HEK293T (cell line): Measurements from ENCODE around the gene GBA3.

Experiments
- CTCF ChIA-PET: fragments of 350-600 bp; formaldehyde crosslinking; extraction: SDS; loops from one replicate; lab custom pipeline; 2021; ENCODE audit warnings: antibody characterized with exemption, inconsistent platforms; lab: Yijun Ruan, JAX
- POLR2A ChIA-PET: fragments of 350-600 bp; formaldehyde crosslinking; extraction: SDS; loops from one replicate; lab custom pipeline; 2020; ENCODE audit warnings: antibody characterized with exemption, inconsistent platforms; lab: Yijun Ruan, JAX
- DNase-seq: peaks from one replicate; pipeline ENCODE4 v3.0.0; 2012; ENCODE audit warnings: mixed read lengths; ENCODE audit errors: extremely low spot score
- ARNT ChIP-seq: fragments of 450-650 bp; IDR thresholded peaks from 2 replicates; pipeline ENCODE4 v1.6.1; 2017; ENCODE audit warnings: mild to moderate bottlenecking
- BHLHE40 ChIP-seq: fragments of 450-650 bp; IDR thresholded peaks from 2 replicates; pipeline ENCODE4 v1.6.1; 2016; ENCODE audit warnings: mild to moderate bottlenecking, moderate library complexity, borderline replicate concordance
- CTBP1 ChIP-seq: fragments of 450-650 bp; IDR thresholded peaks from 2 replicates; pipeline ENCODE4 v1.6.1; 2016; ENCODE audit warnings: borderline replicate concordance
- ELF4 ChIP-seq: fragments of 450-650 bp; IDR thresholded peaks from 2 replicates; pipeline ENCODE4 v1.6.1; 2017; ENCODE audit warnings: antibody characterized with exemption
- FOXA1 ChIP-seq: fragments of 450-650 bp; IDR thresholded peaks from 2 replicates; pipeline ENCODE4 v1.6.1; 2016; ENCODE audit warnings: mild to moderate bottlenecking
- FOXK2 ChIP-seq: fragments of 450-650 bp; IDR thresholded peaks from 2 replicates; pipeline ENCODE4 v1.6.1; 2016; ENCODE audit warnings: mild to moderate bottlenecking
- FOXM1 ChIP-seq: fragments of 450-650 bp; IDR thresholded peaks from 2 replicates; pipeline ENCODE4 v1.6.1; 2017; ENCODE audit warnings: mild to moderate bottlenecking, borderline replicate concordance
- HDGF ChIP-seq: fragments of 450-650 bp; IDR thresholded peaks from 2 replicates; pipeline ENCODE4 v1.6.1; 2017; ENCODE audit warnings: antibody characterized with exemption, borderline replicate concordance
- L3MBTL2 ChIP-seq: fragments of 450-650 bp; conservative IDR thresholded peaks from 2 replicates; pipeline ENCODE4 v1.6.1; 2016; ENCODE audit warnings: mild to moderate bottlenecking
- LEF1 ChIP-seq: fragments of 450-650 bp; IDR thresholded peaks from 2 replicates; pipeline ENCODE4 v1.6.1; 2017; ENCODE audit warnings: mild to moderate bottlenecking, borderline replicate concordance
- NFRKB ChIP-seq: fragments of 450-650 bp; IDR thresholded peaks from 2 replicates; pipeline ENCODE4 v1.6.1; 2016; ENCODE audit warnings: mild to moderate bottlenecking, moderate library complexity
- PKNOX1 ChIP-seq: fragments of 450-650 bp; IDR thresholded peaks from 2 replicates; pipeline ENCODE4 v1.6.1; 2016
- SP1 ChIP-seq: fragments of 450-650 bp; IDR thresholded peaks from 2 replicates; pipeline ENCODE4 v1.6.1; 2017
- SUZ12 ChIP-seq: fragments of 450-650 bp; IDR thresholded peaks from 2 replicates; pipeline ENCODE4 v1.6.1; 2016; ENCODE audit warnings: mild to moderate bottlenecking
- TARDBP ChIP-seq: fragments of 450-650 bp; IDR thresholded peaks from 2 replicates; pipeline ENCODE4 v1.6.1; 2016
- ZNF384 ChIP-seq: fragments of 450-650 bp; IDR thresholded peaks from 2 replicates; pipeline ENCODE4 v1.6.1; 2016

The GBA3 gene

GRCh38 chr4:22692736-22693135, at the start of gene GBA3:
GBA3 (plus strand) TSS chr4:22692937.
- ChIA-PET CTCF (interaction anchor here (1.0 kb wide), 2 partner anchors 278 to 303 kb away, joined by 3 read pairs; no protein-coding TSS in a partner anchor), POLR2A (no interaction called here)
- TF ChIP-seq BHLHE40, result no peak
- TF ChIP-seq NFRKB, result no peak
- no peak for TF ChIP-seq SP1
- TF ChIP-seq L3MBTL2, result no peak
- TF ChIP-seq FOXM1, result no peak
- no peak for TF ChIP-seq CTBP1
- no peak for TF ChIP-seq PKNOX1
- TF ChIP-seq ARNT, result no peak
- no peak for TF ChIP-seq FOXA1
- TF ChIP-seq TARDBP, result no peak
- TF ChIP-seq LEF1, result no peak
- no peak for TF ChIP-seq HDGF
- no peak for TF ChIP-seq FOXK2
- no peak for TF ChIP-seq ZNF384
- TF ChIP-seq ELF4, result no peak
- no peak for TF ChIP-seq SUZ12
- DNase-seq, result no peak

- TF ChIP-seq FOXA1 (no peak), PKNOX1 (no peak), ARNT (no peak), FOXM1 (no peak), HDGF (no peak), NFRKB (no peak), BHLHE40 (no peak), L3MBTL2 (no peak), SP1 (no peak), SUZ12 (no peak), ZNF384 (no peak), TARDBP (no peak), CTBP1 (no peak), FOXK2 (no peak)
- POLR2A ChIA-PET, result no interaction called here
- CTCF ChIA-PET, result interaction anchor here (0.6 kb wide), 1 partner anchor 97 kb away, joined by 3 read pairs; no protein-coding TSS in a partner anchor
- DNase-seq, result no peak
These were observed 48.8 kb upstream of the GBA3 start for GRCh38 chr4:22643952-22644351.

- ChIA-PET CTCF (no interaction called here), POLR2A (no interaction called here)
- TF ChIP-seq BHLHE40 (no peak), NFRKB (no peak), L3MBTL2 (no peak), ELF4 (no peak), LEF1 (no peak), FOXA1 (no peak), SUZ12 (no peak), FOXM1 (no peak), TARDBP (no peak), PKNOX1 (no peak), FOXK2 (no peak)
- DNase-seq, result no peak
These were observed 47.1 kb upstream of the GBA3 start for GRCh38 chr4:22645481-22646182.

GRCh38 chr4:22648996-22649395, 43.7 kb upstream of the GBA3 start:
- ChIA-PET CTCF (no interaction called here), POLR2A (no interaction called here)
- TF ChIP-seq BHLHE40 (no peak), SP1 (no peak), TARDBP (no peak), NFRKB (no peak), LEF1 (no peak), CTBP1 (no peak), L3MBTL2 (no peak), ARNT (no peak), FOXK2 (no peak), FOXA1 (no peak), SUZ12 (no peak)
- no peak for DNase-seq

GRCh38 chr4:22650771-22651170, 42.0 kb upstream of the GBA3 start:
- CTCF ChIA-PET, result no interaction called here
- TF ChIP-seq ELF4 (no peak), FOXM1 (no peak), BHLHE40 (no peak), FOXK2 (no peak), L3MBTL2 (no peak), TARDBP (no peak), SP1 (no peak), NFRKB (no peak)

GRCh38 chr4:22653752-22654151, 39.0 kb upstream of the GBA3 start:
- POLR2A ChIA-PET, result no interaction called here
- no peak for DNase-seq
- TF ChIP-seq ELF4 (no peak), LEF1 (no peak), FOXK2 (no peak), BHLHE40 (no peak), ZNF384 (no peak), L3MBTL2 (no peak), PKNOX1 (no peak), FOXA1 (no peak), ARNT (no peak), SUZ12 (no peak), CTBP1 (no peak)
- CTCF ChIA-PET, result no interaction called here

More at GRCh38 chr4:22650771-22651170, 42.0 kb upstream of the GBA3 start:
- DNase-seq, result no peak
- POLR2A ChIA-PET, result no interaction called here
